DND-41 (cell line): Measurements from ENCODE around the gene KCNJ15.

Experiments
- ATAC-seq: fragments of 200-7000 bp; cut with Tn5 transposase; 3 replicates; pipeline ENCODE4 v1.9.1; 2021; ENCODE audit warnings: low read depth; ENCODE audit not compliant: insufficient read depth
- DNase-seq: peaks from one replicate; pipeline ENCODE4 v3.0.0-alpha.2; 2020
- H2AFZ ChIP-seq: 2 replicates; pipeline ENCODE4 v1.6.0; 2012; ENCODE audit warnings: low read depth, low read length
- H3K27ac ChIP-seq: 2 replicates; pipeline ENCODE4 v1.5.1; 2012; ENCODE audit warnings: low read length, inconsistent platforms
- H3K27me3 ChIP-seq: fragments of 200-600 bp; sonication (generic); 2 replicates; pipeline ENCODE4 v1.6.0; 2012; ENCODE audit warnings: low read length, mild to moderate bottlenecking, inconsistent platforms; ENCODE audit not compliant: insufficient read depth, poor library complexity
- H3K36me3 ChIP-seq: 2 replicates; pipeline ENCODE4 v1.5.1; 2012; ENCODE audit warnings: low read length, inconsistent platforms; ENCODE audit not compliant: insufficient read depth
- H3K4me1 ChIP-seq: 2 replicates; pipeline ENCODE4 v1.5.1; 2012; ENCODE audit warnings: mild to moderate bottlenecking, low read length; ENCODE audit not compliant: insufficient read depth
- H3K4me2 ChIP-seq: 2 replicates; pipeline ENCODE4 v1.6.0; 2012; ENCODE audit warnings: mild to moderate bottlenecking, moderate library complexity, low read length, inconsistent platforms; ENCODE audit not compliant: insufficient read depth
- H3K4me3 ChIP-seq, 2 experiments: fragments of 200-600 bp in 1 of 2; shearing (Covaris generic) in 1 of 2; 2 replicates each; pipeline ENCODE4 v1.5.1; 2012 to 2016; ENCODE audit warnings: inconsistent platforms in 2 of 2, low read length in 2 of 2, mild to moderate bottlenecking in 2 of 2, low read depth in 1 of 2, moderate library complexity in 1 of 2
- H3K79me2 ChIP-seq: 2 replicates; pipeline ENCODE4 v1.6.0; 2012; ENCODE audit warnings: low read length, inconsistent platforms; ENCODE audit not compliant: insufficient read depth
- H3K9ac ChIP-seq: 2 replicates; pipeline ENCODE4 v1.6.0; 2012; ENCODE audit warnings: low read depth, mild to moderate bottlenecking, inconsistent platforms, low read length, moderate library complexity
- H3K9me3 ChIP-seq: 2 replicates; pipeline ENCODE4 v1.5.1; 2012; ENCODE audit warnings: low read length, moderate library complexity, mild to moderate bottlenecking, inconsistent platforms; ENCODE audit not compliant: insufficient read depth, severe bottlenecking
- H4K20me1 ChIP-seq: 2 replicates; pipeline ENCODE4 v1.6.0; 2012; ENCODE audit warnings: low read length; ENCODE audit not compliant: insufficient read depth
- EZH2 ChIP-seq: IDR thresholded peaks from 3 replicates; pipeline ENCODE4 v1.6.1; 2012; ENCODE audit warnings: borderline replicate concordance, low read depth, mild to moderate bottlenecking, moderate library complexity, low read length, inconsistent platforms; ENCODE audit not compliant: severe bottlenecking
- TF ChIP-seq, protein P1 (sequence below): IDR thresholded peaks from 2 replicates; pipeline ENCODE4 v1.5.1; 2012; ENCODE audit warnings: borderline replicate concordance, low read length, moderate library complexity, mild to moderate bottlenecking; ENCODE audit not compliant: poor library complexity, severe bottlenecking; ENCODE audit errors: extremely low read depth

KCNJ15 gene

DNA sequence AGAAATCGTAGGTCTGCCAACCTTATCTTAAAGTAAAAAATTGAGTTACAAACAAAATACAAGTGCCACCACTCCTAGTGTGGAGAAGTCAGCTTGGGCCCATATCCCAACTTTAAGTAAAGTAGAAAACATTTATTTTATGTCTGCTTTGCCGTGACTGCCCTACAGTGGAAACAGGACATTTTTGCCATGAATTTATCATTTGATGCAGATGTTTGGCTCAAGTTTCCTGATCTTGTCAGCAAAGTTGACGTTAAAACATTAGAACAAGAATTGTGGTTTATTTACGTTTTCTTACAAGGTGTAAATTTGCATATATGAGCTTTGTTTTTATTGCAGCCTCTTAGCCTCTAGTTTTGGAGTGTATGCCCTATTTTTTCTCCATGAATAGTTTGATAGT, 17.1 kb upstream of the KCNJ15 start:
- no peak for ATAC-seq
- no peak for TF ChIP-seq EZH2
- TF ChIP-seq, protein P1, sequence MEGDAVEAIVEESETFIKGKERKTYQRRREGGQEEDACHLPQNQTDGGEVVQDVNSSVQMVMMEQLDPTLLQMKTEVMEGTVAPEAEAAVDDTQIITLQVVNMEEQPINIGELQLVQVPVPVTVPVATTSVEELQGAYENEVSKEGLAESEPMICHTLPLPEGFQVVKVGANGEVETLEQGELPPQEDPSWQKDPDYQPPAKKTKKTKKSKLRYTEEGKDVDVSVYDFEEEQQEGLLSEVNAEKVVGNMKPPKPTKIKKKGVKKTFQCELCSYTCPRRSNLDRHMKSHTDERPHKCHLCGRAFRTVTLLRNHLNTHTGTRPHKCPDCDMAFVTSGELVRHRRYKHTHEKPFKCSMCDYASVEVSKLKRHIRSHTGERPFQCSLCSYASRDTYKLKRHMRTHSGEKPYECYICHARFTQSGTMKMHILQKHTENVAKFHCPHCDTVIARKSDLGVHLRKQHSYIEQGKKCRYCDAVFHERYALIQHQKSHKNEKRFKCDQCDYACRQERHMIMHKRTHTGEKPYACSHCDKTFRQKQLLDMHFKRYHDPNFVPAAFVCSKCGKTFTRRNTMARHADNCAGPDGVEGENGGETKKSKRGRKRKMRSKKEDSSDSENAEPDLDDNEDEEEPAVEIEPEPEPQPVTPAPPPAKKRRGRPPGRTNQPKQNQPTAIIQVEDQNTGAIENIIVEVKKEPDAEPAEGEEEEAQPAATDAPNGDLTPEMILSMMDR = no peak
- H3K4me2 ChIP-seq = no peak overlapping the region
- DNase-seq = no peak
- H3K4me3 ChIP-seq = no peak overlapping the region
- H2AFZ ChIP-seq = no peak overlapping the region
- H3K9me3 ChIP-seq = no peaks in the 10 kb centered on the region
- peaks cover 11% of the 10 kb centered on the region for H3K27me3 ChIP-seq
- no peak overlapping the region for H3K27ac ChIP-seq
- H3K4me1 ChIP-seq = no peaks in the 10 kb centered on the region
- no peaks in the 10 kb centered on the region for H3K79me2 ChIP-seq
- no peak overlapping the region for H3K9ac ChIP-seq
- no peaks in the 10 kb centered on the region for H4K20me1 ChIP-seq
- no peaks in the 10 kb centered on the region for H3K36me3 ChIP-seq

DNA sequence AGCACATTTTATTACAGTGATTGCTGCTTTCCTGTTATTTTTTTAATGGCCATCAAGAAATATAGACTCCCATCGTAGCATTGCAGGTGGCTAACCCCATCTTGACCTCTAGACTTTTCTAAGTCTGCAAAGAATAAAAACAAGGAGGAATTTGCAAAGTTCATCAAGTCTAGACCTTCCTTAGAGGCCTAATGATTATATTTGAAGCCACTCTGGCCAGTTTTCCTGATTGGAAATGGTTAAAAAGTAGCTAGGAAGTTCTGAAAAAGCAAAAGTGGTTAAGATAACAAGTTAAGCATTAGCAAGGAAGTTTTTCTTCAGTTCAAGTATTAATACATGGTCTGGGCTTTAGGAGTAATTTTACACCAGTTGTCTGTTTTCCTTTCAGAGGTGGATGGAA, 16.7 kb upstream of the KCNJ15 start:
- no peak for DNase-seq
- H3K9ac ChIP-seq = no peak overlapping the region

DNA sequence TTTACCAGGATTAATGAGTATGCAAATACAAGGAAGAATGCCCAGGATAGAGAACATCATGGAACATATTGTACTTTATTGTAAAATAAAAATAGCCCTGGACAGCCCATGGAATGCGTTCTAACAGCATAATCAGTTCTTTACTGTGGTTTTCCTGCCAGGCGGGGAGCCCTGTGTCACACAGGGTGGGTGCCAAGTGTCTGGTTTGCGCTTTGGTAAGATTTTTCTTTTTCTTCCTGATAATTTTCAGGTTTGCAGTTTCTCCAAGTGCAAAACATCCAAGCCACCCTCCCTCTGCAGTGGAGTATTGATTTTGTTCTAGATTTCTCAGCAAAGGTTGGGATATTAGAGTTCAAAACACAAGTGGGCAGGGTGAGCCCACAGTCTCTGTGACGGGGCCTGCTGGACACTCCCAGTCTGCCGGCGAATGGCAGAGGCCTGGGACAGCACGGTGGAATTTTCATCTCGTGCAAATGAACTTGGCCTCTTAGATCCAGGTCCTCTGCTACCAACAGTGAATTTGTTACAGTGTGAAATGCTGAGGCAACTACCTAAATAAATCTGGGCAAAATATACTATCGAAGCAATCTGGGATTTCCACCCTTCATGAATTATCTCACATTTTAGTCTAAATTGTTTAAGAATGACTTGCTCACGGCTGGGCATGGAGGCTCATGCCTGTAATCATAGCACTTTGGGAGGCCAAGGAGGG, 15.6 kb upstream of the KCNJ15 start:
- Histone ChIP-seq H4K20me1 (no peaks in the 10 kb centered on the region), H2AFZ (no peak overlapping the region), H3K9ac (no peak overlapping the region), H3K4me1 (no peaks in the 10 kb centered on the region), H3K79me2 (no peaks in the 10 kb centered on the region), H3K27ac (no peak overlapping the region), H3K36me3 (no peaks in the 10 kb centered on the region), H3K9me3 (no peaks in the 10 kb centered on the region), H3K27me3 (peaks cover 11% of the 10 kb centered on the region), H3K4me3 (no peak overlapping the region), H3K4me2 (no peak overlapping the region)
- DNase-seq = no peak
- no peak for TF ChIP-seq EZH2
- TF ChIP-seq, protein P1 = no peak
- no peak for ATAC-seq

More for the DNA sequence above, 16.7 kb upstream of the KCNJ15 start:
- Histone ChIP-seq H3K27ac (no peak overlapping the region), H3K27me3 (peaks cover 11% of the 10 kb centered on the region), H3K4me1 (no peaks in the 10 kb centered on the region), H2AFZ (no peak overlapping the region), H3K9me3 (no peaks in the 10 kb centered on the region), H3K4me2 (no peak overlapping the region), H3K79me2 (no peaks in the 10 kb centered on the region), H4K20me1 (no peaks in the 10 kb centered on the region), H3K36me3 (no peaks in the 10 kb centered on the region), H3K4me3 (no peak overlapping the region)
- no peak for ATAC-seq
- TF ChIP-seq EZH2 = no peak
- TF ChIP-seq, protein P1 = no peak

DNA sequence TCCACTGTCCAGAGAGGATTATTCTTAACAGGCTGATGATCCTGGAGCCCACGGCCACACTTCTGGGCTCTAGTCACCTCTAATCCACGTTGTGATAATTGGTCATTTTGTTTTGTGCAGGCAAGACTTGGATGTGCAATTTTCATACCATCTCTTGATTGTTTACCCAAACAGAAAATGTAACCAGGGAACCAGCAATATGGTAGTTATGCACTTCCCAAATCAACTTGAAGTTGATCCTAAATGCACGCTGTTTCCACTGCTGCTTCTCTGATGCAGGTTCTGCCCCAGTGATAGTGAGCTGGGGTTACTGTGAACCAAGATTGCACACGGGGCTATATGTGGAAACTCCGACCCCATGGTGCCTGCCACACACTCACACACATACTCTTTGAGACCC, 14.7 kb upstream of the KCNJ15 start:
- Histone ChIP-seq H3K4me1 (no peaks in the 10 kb centered on the region), H3K27ac (no peak overlapping the region), H3K4me2 (no peak overlapping the region), H3K36me3 (no peaks in the 10 kb centered on the region), H3K4me3 (no peak overlapping the region), H2AFZ (no peak overlapping the region), H3K27me3 (peaks cover 11% of the 10 kb centered on the region), H4K20me1 (no peaks in the 10 kb centered on the region), H3K9ac (no peak overlapping the region), H3K79me2 (no peaks in the 10 kb centered on the region), H3K9me3 (no peaks in the 10 kb centered on the region)
- DNase-seq (no peak), ATAC-seq (no peak)
- TF ChIP-seq, protein P1 = no peak
- TF ChIP-seq EZH2 = no peak
